ENCODE results near the gene ZC3H4.
"Not testable (repeated sequence)": the region's sequence is repeated elsewhere in the genome, so short reads cannot be mapped to it uniquely, and the experiment has no call there.

DNA sequence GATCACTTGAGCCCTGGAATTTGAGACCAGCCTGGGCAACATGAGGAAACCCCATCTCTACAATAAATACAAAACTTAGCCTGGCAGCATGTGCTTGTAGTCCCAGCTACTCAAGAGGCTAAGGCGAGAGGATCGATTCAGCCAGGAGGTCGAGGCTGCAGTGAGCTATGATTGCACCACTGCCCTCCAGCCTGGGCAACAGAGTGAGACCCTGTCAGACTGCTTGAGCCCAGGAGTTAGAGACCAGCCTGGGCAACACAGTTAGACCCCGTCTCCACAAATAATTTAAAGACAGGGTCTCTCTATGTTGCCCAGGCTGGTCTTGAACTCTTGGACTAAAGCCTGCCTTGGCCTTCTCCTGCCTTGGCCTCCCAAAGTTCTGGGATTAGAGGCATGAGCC, 12.5 kb downstream of the ZC3H4 start:
- TF ChIP-seq EZH2 (IDR thresholded peaks at IDR 0.05; ENCODE audit: borderline replicate concordance, low read depth, low read length, severe bottlenecking); POLR2AphosphoS5 (IDR thresholded peaks at IDR 0.05; ENCODE audit: insufficient read depth, low read depth, low read length); FOS (IDR thresholded peaks at IDR 0.05; ENCODE audit: borderline replicate concordance, insufficient read depth, low read length); MYC (IDR thresholded peaks at IDR 0.05; ENCODE audit: low read depth, low read length); POLR2A (IDR thresholded peaks at IDR 0.05; ENCODE audit: low read depth, low read length); JUN (IDR thresholded peaks at IDR 0.05; ENCODE audit: borderline replicate concordance, insufficient read depth, insufficient read length, low read depth); GATA2 (IDR thresholded peaks at IDR 0.05; ENCODE audit: insufficient read depth, insufficient read length, low read depth, low read length): not testable (repeated sequence)
- TF ChIP-seq, protein P1, sequence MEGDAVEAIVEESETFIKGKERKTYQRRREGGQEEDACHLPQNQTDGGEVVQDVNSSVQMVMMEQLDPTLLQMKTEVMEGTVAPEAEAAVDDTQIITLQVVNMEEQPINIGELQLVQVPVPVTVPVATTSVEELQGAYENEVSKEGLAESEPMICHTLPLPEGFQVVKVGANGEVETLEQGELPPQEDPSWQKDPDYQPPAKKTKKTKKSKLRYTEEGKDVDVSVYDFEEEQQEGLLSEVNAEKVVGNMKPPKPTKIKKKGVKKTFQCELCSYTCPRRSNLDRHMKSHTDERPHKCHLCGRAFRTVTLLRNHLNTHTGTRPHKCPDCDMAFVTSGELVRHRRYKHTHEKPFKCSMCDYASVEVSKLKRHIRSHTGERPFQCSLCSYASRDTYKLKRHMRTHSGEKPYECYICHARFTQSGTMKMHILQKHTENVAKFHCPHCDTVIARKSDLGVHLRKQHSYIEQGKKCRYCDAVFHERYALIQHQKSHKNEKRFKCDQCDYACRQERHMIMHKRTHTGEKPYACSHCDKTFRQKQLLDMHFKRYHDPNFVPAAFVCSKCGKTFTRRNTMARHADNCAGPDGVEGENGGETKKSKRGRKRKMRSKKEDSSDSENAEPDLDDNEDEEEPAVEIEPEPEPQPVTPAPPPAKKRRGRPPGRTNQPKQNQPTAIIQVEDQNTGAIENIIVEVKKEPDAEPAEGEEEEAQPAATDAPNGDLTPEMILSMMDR (IDR thresholded peaks at IDR 0.05; ENCODE audit: extremely low read depth in 1 of 2, insufficient read depth in 1 of 2, low read depth in 1 of 2, low read length in 2 of 2): not testable (repeated sequence)
- TF ChIP-seq, protein P2, sequence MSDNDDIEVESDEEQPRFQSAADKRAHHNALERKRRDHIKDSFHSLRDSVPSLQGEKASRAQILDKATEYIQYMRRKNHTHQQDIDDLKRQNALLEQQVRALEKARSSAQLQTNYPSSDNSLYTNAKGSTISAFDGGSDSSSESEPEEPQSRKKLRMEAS (IDR thresholded peaks at IDR 0.05; ENCODE audit: insufficient read depth, insufficient read length): not testable (repeated sequence)
